Measurements from ENCODE around the gene NPIPB6.
A peak's percentile ranks its signal among the peaks of the same experiment; 100 is the strongest.
"Not testable (repeated sequence)": the region's sequence is repeated elsewhere in the genome, so short reads cannot be mapped to it uniquely, and the experiment has no call there.

The NPIPB6 gene

DNA sequence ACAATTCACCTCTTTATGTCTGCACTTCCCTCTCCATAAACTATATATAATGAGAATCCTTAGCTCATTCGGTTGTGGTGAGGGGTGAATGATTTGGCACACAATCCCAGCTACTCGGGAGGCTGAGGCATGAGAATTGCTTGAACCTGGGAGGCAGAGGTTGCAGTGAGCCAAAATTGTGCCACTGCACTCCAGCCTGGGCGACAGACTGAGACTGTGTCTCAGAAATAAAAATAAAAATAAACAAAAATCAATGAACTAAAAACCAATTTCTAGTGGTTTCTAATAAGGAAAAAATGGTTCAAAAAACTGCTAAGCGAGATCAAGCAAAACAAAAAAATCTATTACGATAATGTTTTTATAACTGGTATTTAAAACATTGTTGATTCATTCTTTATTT, at the start of gene NPIPB6:
Gene NPIPB6, minus strand, starts transcription at position 101 of the 400 bp plus-strand sequence. CDS start 686 bp downstream, outside the sequence.
- not testable (repeated sequence) for DNase-seq (ENCODE audit: low spot score); FAIRE-seq

DNA sequence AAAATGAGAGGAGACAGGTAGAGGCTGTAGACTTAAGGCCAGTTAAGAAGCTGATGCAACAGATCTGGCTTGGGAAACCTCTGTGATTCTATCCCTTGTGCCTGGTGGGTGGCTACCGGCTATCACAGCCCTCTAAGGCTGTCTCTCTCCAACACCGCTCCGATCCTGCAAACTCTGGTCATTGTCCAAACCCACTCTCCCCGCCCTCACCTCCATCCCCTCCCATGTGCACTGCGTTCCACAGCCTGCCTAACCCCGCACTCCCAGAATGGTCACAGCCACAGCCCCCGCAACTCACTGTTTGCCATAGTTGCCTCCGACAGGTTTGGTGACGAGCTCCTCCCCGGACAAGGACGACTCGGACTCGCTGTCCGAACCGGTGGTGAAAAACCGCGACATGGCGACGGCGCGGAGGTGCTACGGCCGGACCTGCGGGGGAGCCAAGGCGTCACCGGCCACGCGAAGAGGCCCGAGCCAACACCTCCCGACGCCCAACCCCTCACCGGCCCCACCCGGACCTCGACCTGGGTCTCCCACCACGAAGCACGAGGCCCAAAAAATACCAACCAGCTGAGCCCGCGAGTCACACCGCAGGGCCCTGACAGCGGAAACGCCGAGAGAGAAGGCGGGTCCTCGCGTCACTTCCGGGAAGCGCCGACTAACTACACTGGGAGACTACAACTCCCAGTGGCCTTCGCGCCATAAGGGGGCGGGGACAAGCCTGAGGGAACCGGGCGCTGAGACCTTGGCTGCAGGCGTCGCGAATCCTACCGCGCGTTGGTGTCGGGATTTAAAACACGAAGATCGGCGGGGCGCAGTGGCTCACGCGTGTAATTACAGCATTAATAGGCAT, 40.1 kb upstream of the NPIPB6 start, which contains the start of gene EIF3CL:
Gene EIF3CL, minus strand, starts transcription at position 622 of the 853 bp plus-strand sequence. Its CDS starts 223 bp downstream, at position 399.
- peak; percentile 92 for FAIRE-seq
- not testable (repeated sequence) for DNase-seq (ENCODE audit: low spot score)

DNA sequence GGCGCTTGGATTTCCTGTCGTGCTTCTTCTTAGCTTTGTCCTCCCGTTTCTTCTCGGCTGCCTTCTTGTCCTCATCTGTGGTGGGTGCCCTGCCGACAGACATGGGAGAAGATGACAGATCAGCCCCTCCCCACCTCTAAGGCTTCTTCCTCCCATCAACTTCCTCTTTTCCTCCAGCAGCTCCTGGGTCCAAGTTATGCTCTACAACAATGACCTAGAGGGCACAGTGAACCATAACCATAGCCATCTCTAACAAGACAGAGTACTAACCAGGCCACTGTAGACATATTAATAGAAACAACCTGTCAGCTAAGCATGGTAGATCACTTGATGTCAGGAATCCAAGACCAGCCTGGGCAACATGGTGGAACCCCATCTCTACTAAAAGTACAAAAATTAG, 28.7 kb upstream of the NPIPB6 start:
- not testable (repeated sequence) for DNase-seq (ENCODE audit: low spot score); FAIRE-seq

DNA sequence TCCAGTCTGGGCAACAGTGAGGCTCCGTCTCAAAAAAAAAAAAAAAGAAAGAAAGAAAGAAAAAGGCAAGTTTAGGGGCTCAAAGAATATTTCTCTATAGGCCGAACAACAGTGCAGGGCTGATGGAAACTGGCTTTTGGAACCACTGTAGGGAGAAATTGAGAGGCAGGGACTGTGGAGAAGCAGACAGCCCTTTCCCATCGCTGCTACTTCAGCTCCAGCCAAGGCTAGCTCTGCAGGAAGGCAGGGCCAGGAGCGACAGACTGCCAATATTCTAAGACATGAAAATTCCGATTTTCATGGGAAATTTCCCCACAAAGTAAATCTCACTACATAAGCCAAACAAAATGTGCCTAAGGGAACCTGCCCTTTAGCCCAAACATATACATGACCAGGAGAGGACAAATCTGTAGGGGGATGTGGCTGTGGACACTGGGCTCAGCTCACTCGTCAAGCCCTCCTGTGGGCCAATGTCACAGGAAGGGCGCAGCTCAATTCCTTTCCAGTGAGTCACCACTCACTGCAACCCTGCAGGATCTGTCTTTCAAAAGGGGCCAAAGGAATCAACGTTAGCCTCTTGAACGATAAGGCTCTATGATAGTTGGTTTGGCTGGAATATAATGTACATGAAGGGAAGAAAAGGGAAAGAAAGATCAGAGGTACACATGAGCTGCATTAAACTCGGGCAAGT, 19.0 kb upstream of the NPIPB6 start:
- peak; percentile 92 for FAIRE-seq
- DNase-seq (ENCODE audit: low spot score), result not testable (repeated sequence)

DNA sequence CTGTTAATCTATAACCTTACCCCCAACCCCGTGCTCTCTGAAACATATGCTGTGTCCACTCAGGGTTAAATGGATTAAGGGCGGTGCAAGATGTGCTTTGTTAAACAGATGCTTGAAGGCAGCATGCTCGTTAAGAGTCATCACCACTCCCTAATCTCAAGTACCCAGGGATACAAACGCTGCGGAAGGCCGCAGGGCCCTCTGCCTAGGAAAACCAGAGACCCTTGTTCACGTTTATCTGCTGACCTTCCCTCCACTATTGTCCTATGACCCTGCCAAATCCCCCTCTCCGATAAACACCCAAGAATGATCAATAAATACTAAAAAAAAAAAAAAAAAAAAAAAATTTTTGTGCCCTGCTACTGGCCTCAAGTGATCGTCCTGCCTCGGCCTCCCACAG, 14.5 kb upstream of the NPIPB6 start:
- DNase-seq (ENCODE audit: low spot score); FAIRE-seq: not testable (repeated sequence)

DNA sequence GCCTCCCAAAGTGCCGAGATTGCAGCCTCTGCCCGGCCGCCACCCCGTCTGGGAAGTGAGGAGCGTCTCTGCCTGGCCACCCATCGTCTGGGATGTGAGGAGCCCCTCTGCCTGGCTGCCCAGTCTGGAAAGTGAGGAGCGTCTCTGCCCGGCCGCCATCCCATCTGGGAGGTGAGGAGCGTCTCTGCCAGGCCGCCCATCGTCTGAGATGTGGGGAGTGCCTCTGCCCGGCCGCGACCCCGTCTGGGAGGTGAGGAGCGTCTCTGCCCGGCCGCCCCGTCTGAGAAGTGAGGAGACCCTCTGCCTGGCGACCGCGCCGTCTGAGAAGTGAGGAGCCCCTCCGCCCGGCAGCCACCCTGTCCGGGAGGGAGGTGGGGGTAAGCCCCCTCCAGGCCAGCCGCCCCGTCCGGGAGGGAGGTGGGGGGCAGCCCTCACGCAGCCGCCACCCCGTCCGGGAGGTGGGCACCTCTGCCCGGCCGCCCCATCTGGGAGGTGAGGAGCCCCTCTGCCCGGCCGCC, 13.9 kb upstream of the NPIPB6 start:
- not testable (repeated sequence) for FAIRE-seq

DNA sequence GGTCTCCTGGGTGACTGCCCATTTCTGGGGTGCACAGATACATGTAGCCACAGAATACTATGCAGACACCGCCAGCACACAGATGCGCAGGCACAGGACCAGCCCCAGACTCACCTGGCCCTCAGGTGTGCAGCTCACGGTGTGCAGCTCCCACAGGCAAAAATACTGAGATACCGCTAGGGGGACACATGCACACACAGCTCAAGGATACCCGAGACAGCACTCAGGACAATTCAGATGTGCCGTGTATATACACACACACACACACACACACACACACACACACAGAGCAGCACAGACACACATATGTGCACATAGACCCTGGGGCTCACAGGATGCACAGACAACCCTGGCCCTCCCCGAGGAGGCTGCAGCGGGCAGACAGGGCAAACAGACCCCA, 11.8 kb upstream of the NPIPB6 start:
- not testable (repeated sequence) for DNase-seq (ENCODE audit: low spot score); FAIRE-seq

More for the DNA sequence above, 13.9 kb upstream of the NPIPB6 start:
- DNase-seq (ENCODE audit: low spot score), result not testable (repeated sequence)

DNA sequence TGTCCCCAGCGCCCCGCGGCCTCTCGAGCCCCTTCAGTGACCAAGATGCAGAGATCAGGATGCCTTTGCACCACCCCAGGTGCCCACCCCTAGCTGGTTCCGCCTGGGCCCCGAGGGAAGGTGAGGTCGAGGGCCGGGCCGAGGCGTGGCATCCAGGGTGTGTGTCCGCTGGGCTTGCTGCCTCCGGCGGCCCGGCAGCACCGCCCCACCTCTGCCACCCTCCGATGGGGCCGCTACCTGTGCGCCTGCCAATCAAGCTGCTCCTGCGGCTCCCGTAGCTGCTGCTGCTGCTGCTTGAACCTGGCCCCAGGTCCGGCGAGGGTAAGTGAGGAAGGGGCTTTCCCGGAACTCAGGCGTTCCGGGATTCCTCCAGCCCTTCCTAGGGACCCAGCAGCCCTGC, 11.0 kb upstream of the NPIPB6 start:
- not testable (repeated sequence) for FAIRE-seq

DNA sequence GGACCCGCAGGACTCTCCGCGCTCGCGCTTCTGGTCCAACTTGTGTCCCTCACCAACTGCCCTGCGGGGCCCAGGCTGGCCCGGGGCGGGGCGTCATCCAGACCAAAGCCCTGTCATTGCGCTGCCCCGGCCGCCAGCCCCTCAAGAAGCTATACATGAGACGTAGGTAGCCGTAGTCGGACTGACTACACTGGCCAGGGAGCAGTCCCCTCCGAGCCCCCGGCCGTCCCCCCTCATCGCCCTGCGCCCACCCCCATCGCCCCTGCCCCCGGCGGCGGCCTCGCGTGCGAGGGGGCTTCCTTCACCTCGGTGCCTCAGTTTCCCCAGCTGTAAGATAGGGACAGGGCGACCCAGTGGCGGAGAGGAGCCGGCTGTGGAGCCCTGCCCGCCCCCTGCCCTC, 4.6 kb upstream of the NPIPB6 start:
- DNase-seq (ENCODE audit: low spot score); FAIRE-seq: not testable (repeated sequence)

More for the DNA sequence above, 11.0 kb upstream of the NPIPB6 start:
- not testable (repeated sequence) for DNase-seq (ENCODE audit: low spot score)

DNA sequence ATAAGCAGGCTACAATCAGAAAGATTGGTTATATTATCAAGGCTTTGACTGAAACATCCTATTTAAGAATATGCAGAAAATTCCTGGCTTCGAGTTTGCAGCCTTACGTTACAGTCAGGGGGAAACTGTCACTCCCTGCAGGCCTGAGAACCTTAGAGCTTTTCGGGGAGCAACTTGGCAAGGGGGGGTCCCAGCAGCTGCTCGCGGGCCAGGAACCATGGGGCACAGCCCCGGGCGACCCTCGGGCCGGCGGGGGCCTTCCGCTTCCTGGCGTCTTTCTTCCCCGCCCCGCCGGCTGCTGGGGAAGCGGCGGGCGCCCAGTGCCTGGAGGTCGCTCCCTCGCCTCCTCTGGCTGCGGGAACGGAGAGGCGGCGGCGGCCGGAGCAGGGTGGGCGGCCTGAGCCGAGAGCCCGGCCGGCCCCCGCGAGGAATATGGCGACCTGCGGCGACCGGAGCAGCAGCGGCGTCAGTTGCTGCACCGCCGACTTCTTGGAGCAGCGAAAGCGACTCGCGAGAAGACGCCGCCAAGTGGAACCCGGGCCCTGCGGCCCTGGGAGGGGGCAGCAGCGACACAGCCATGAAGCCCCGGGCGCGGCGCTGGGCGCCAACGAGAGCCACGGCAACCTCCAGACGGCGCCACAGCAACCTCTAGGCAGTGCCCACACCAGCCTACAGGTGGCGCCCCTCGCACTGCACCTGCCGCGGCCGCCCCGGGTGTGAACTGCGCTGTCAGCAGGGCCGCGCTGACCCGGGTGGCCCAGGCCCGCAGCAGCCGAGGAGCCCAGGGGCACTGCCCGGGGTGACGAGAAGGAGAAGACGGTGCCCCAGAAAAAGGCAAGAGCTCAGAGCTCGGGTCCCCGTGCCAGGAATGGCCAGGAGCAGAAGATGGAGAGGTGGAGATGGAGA, 1.2 kb upstream of the NPIPB6 start:
- FAIRE-seq, result peak; percentile 78
- DNase-seq (ENCODE audit: low spot score), result not testable (repeated sequence)

DNA sequence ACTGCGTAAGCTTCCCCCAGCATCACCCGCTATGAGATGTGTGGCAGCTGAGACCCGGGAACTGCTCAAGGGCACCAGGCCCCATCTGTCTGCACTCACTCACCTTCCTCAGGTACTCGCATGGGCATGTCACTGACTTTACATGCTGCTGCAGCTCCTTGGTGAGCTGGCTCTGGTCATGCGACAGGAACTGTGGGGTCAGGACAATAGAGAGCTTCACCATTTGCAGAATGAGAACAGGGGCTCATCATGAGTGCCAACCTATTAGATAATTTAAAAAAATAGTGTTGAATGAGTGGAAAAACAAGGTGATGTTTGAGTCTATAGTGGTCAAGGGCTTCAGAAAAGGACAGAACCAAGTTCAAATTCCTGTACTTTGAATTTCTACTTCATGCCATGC, 708 bp downstream of the NPIPB6 start:
- not testable (repeated sequence) for DNase-seq (ENCODE audit: low spot score); FAIRE-seq

DNA sequence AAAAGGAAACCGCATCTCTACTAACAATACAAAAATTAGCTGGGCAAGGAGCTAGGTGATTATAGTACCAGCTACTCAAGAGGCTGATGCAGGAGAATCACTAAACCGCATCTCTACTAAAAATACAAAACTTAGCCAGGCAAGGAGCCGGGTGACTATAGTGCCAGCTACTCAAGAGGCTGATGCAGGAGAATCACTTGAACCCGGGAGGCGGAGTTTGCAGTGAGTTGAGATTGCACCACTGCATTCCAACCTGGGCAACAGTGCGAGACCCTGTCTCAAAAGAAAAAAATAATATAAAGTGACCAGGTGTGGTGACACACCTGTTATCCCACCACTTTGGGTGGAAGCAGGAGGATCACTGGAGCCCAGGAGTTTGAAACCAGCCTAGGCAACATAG, 25.1 kb downstream of the NPIPB6 start:
- FAIRE-seq; DNase-seq (ENCODE audit: low spot score): not testable (repeated sequence)

DNA sequence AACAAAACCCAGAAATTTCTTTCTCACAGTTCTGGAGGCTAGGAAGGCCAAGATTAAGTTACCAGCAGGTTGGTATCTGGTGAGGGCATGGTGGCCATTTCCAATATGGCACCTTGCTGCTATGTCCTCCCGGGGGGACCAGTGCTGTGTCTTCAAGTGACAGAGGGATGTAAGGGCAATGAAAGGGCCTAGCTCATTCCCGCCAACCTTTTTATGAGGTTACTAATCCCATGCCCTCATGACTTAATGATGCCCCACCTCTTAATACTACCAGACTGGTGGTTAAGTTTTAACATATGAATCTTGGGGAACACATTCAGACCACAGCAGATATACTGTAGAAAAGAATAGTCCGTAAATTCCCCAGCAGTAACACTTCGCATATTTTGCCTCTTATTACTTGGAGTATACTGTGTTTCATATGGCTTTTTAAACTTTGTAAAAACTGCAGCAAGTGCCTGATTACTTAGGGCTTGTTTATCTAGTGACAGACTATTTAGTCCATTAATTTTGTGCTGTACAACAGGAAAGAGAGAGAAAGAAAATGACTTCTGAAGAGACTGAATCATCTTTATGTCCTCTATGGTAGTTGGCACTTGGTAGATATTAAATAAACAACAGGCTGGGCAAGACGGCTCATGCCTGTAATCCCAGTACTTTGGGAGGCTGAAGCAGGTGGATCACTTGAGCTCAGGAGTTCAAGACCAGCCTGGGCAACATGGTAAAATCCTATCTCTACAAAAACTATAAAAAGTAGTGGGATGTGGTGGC, 26.2 kb downstream of the NPIPB6 start:
- not testable (repeated sequence) for FAIRE-seq; DNase-seq (ENCODE audit: low spot score)

DNA sequence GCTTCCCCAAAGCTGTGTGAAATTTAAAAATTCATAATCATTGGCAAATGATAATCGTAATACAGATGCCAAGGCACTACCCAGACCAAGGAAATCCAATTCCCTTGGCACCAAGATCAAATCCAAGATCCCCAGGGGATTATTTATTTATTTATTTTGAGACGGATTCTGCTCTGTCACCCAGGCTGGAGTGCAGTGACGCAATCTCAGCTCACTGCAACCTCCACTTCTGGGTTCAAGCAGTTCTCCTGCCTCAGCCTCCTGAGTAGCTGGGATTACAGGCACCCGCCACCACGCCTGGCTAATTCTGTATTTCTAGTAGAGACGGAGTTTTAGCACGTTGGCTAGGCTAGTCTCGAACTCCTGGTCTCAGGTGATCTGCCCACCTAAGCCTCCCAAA, 27.6 kb downstream of the NPIPB6 start:
- FAIRE-seq; DNase-seq (ENCODE audit: low spot score): not testable (repeated sequence)

DNA sequence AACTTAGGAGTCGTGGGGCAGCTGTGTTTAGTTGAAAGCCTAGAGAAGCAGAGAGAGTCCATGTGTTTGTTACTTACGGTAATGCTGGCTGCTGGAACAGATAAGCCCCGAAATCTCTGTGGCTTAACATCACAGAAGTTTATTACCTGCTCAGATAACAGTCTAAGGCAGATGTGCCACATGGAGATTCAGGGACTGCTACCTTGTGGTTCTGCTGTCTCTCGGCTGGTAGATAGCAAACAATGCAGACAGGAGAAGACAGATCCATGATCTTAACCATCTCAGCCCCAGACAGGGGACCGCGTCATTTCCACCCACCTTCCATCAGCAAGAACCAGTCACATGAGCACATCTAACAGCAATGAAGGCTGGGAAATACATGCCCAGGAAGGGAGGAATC, 30.7 kb downstream of the NPIPB6 start:
- not testable (repeated sequence) for FAIRE-seq; DNase-seq (ENCODE audit: low spot score)

DNA sequence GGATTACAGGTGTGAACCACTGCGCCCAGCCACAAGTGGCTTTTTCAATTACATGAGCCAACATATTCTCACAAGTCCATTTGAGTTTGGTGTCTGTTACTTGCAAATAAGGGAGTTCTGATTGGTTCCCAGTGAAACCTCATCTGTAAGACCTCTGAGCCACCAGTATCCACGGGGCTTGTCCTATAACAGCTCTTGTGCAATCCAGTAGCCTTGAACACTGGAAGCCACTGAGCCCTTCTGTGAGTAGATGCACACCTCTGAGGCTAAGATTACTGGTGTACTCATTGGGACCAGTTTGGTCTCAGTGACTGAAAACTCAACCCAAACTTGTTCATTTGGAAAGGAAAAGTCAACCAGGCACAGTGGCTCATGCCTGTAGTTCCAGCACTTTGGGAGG, 32.3 kb downstream of the NPIPB6 start:
- not testable (repeated sequence) for DNase-seq (ENCODE audit: low spot score); FAIRE-seq

DNA sequence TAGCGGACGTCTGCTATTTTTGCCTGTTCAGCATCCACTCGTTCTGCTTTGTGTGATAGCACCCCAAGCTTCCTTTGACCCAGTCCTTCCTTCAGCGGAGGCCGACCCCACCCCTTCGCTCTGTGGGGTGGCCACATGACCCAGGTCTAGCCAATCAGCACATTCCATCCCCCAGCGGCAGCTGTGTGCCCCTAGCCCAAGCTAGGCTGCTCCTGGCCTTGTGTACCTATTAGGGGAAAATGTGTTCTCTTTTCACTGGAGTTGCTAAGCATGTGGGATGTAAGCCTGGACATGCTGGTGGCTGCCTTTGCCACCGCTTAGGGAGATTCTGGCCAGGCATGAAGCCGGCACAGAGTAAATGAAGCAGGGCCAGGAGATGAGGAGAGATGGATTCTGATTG, 33.1 kb downstream of the NPIPB6 start:
- not testable (repeated sequence) for FAIRE-seq; DNase-seq (ENCODE audit: low spot score)

DNA sequence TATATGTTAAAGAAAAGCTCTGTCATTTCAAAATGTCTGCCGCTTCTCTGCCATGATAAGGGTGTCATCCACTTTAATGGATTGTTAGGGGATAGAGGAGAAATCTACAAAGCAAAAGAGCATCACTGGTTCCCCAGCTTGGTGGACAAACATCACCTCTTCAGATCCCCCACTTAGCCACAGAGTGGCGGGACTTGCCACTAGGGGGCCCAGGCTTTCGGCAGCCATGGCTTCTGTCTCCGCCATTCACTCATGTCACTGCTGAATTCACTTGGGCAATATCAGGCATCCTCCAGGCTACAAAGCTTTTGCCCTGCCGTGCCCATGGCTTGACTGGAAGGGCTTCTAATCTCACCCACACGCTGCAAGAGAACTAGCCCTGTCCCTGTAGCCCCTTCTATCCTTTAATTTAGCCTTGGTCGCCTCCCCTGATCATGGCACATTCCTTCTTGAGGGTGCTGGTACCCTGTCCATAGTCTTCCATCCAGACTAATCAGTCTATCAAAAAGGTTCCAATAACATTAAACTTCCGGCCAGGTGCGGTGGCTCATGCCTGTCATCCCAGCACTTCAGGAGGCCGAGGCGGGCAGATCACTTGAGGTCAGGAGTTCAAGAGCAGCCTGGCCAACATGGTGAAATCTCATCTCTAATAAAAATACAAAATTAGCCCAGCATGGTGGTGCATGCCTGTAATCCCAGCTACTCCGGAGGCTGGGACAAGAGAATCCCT, 36.3 kb downstream of the NPIPB6 start:
- no peak for FAIRE-seq

DNA sequence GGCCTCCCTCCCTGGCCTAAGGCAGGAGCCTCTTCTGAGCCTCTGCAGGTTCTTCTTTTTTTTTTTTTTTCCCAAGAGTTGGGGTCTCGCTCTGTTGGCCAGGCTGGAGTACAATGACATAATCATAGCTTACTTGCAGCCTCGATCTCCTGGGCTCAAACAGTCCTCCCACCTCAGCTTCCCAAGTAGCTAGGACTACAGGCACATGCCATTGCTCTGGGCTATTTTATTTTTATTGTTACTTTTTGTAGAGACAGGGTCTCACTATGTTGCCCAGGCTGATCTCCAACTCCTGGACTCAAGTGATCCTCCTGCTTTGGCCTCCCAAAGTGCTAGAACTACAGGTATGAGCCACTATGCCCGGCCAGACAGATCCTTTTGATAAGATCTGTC, 38.4 kb downstream of the NPIPB6 start:
- FAIRE-seq (no peak), DNase-seq (ENCODE audit: low spot score) (no peak)

More for the DNA sequence above, 36.3 kb downstream of the NPIPB6 start:
- DNase-seq (ENCODE audit: low spot score), result peak; percentile 61

Measured in urothelium cell line (cell line).